Fibroblast of skin of right biceps (primary cell): ENCODE measurements around the gene CCSAP.
"Not testable (repeated sequence)": the region's sequence is repeated elsewhere in the genome, so short reads cannot be mapped to it uniquely, and the experiment has no call there.

Experiments
- DNase-seq: peaks from one replicate; pipeline ENCODE4 v3.0.0-alpha.2; 2013

The CCSAP gene

DNA sequence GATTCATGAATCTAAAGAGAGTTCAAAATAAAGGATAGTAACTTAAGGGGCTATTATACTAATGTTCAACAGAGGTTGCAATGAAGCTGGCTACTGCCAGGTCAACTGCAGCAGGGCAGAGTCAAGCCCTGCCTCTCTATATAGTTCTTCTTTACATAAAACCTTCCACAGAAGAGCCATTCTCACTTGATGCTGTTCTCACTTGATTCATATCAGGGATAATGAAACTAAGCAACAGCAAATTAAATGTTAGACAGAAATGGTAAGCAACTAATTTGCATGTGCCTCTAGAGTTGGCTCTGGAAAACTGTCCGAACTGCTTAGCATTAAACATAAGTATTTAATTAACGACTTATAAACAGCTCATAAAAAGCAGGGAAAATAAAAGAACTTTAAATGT is 17.4 kb downstream of the CCSAP start:
- no peak for DNase-seq

DNA sequence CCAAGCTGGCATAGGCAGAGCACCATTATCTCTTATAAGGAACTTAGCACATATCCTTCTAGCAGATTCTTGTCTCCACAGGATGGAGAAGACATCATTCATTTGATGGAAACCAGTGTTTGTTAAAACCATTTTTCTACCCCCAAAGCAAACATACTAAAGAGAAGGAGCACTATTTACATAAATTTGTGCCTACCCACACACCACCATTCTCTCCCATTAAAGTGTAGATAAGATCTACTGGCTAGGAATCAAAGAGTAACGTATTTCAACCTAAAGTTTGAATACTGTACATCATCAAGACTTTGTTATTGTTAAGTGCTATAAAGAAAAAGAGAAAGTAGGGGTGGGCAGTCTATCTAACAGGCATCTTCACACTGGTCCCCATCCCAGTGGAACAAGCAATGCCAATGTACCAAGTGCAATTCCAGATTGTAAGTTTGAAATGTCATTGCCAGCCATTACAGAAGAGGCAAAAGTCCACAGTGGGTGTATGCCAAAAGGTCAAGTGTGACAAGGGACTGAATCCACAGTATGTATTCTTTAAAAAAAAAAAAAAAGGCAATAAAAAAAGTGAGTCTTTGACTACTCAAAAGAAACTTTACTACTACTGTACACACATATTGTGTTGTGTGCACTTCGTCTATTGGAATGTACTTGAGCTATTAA is 18.8 kb downstream of the CCSAP start:
- DNase-seq, result no peak

DNA sequence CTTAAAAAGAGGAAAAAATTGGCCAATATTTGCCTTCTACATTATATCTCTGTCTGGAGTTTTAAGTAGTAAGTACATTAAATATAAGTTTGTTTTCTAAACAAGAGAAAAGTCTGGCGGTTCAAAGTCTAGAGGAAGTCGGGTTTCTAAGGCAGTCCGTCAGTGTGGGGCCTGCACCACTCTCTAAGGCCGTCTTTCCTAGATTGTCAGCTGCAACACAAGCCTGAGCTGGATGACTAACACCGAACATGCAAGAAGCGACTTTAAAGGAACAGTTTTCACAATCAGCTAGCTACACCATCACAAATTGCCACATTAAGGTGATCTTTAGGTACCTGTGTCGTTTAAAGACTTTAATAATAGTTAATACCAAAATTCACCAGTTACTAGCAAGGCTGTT is 19.6 kb downstream of the CCSAP start:
- DNase-seq, result no peak

DNA sequence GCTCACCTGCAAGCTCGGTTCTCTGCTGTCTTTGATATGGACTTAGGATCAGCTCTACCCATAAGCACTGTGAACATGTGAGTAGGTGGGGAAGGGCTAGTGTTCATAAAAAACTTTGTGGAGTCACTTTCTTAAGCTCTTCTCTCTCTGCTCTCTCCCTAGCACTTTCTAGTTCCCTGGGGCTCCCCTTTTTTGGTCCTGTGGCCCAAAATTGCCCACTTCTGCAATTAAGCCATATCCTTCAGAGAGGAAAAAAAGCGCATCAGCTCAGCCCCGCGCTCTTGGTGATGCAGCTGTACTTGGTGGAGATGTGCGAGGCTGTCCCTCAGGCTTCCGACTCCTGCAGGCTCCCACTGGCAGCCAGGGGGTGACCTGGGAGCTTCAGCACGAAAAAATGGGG is 23.4 kb downstream of the CCSAP start:
- no peak for DNase-seq

DNA sequence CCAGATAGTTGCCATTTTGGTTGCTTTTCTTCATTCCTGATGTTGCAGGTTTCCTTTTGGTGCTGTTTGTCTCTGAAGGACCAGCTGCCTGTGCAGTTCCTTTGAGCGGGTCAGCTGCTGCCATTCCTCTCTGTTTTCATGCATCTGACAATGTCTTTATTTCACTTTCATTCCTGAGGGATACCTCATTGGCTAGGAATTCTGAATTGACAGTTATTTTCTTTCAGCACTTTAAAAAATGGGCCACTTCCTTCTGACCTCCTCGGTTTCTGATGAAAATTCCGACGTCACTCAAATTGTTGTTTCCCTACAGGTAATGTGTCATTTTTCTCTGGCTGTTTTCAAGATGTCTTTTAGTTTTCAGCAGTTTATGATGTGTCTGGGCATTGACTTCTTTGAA is 24.8 kb downstream of the CCSAP start:
- peak; percentile 42 for DNase-seq

DNA sequence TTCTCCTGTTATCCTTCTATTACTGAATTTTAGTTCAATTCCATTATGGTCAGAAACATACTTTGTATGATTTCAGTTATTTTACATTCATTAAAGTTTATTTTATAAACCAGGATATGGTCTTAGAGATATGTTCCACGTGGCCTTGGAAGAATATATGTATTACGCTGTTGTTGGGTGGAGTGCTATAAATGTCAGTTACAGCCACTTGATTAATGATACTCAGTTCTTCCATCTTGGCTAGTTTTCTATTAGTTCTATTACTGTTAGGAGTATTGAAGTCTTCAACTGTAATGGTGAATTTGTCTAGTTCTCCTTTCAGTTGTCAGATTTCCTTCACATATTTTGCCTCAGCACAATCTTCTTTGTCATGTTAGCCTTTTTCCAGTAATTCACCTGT is 26.7 kb downstream of the CCSAP start:
- no peak for DNase-seq

DNA sequence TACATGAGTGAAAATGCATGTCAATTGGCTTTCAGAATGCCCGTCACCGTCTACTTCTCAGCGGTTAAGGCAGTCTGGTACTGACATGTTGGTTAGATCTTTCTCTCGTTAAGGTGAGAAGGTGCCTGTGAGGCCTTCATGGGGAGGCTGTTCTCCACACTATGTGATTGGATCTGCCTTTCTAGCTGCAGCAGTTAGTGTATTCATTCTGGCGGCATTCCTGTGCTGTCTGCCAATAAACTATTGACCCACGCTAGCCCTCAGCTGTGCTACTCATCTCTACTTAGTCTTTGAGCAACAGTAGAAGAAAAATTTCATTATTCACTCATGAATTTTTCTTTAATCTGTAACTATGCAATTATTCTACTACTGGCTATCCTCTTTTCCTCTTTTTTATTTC is 32.0 kb downstream of the CCSAP start:
- DNase-seq, result no peak

DNA sequence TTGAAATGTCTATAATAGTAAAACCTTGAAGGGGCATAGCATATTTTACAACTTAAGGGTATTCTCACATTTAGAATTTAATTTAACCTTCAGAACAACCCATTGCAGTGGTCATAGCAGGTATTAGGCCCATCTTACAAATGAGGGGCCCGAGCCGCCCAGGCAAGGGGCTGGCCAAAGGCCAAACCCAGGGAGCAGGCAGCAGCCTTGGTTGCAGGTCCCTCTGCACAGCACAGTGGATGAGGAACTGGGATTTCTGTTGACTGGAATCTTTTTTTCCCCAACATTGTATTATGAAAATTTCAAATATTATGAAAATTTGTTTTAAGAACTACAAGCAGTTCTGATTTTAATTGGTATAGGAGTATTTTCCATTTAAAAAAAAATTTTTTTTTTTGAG is 33.2 kb downstream of the CCSAP start:
- DNase-seq, result no peak

DNA sequence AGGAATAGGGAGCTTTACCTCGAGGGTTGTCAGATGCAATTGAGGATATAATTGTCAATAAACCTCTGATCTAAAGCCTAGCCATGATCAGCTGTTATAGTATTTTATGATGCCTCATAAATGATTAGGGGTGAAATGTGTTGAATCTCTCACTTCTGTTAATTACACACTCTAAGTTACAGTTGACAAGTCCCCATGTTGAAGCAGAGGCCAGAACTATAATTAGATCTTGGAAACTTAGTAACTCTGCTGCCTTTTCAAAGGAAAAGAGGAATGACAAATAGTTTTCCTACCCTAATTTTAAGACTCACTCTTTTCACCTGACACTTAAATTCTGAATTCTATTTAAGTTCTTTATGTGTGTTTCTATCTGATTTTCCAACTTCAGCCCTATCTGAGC is 33.8 kb downstream of the CCSAP start:
- DNase-seq, result no peak

DNA sequence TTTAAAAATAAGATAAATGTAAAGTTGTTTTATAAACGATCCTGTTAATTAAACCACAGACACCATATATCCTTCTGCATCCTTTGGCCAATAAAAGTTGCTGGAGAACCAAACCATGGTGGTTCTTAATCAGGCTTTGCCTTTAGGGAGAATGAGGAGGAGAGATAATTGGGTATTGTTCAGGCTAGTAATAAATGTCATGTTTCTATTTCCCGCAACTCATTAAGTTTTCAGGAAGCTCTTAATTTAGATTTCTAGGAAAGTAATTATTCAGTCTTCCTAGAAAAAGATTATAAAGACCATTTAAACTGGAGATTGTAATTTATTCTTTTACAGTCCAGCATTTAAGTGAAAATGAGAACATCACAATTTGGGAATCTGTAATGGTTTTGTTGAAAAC is 37.5 kb downstream of the CCSAP start:
- DNase-seq, result no peak

DNA sequence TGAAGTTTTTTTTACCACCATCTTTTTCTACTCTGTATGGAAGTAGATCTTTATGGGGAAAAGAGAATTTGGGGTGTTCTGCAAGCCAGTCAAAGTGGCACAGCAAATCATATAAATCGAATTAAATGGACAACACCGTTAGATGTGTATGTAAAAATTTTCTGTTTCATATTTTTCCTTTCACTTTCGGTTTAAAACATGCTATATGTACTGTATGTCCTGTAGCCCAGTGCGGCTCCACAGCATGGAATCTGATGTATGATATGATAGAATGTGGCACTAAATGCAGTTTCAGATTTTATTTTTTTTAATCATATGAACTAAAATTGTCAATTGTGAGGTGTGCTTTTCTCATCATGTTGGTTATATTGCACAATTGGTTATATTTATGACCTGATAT is 39.0 kb downstream of the CCSAP start:
- DNase-seq, result no peak

DNA sequence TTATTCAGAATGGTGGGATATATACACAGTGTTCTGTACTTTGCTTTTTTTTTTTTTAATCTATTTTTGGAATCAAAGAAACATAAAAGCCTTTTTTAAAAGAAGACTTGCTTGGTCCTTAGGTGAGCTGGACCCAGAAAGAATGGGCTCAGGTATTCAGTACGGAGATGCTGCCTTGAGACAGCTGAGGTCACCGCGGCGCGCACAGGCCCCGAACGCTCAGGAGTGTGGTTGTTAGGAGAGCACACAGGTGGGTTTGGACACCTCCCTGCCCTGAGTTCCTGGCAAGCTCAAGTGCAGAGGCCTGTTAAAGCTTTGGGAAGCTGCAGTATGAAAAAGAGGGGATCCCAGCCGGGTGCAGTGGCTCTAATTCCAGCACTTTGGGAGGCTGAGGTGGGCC is 40.1 kb downstream of the CCSAP start:
- no peak for DNase-seq

DNA sequence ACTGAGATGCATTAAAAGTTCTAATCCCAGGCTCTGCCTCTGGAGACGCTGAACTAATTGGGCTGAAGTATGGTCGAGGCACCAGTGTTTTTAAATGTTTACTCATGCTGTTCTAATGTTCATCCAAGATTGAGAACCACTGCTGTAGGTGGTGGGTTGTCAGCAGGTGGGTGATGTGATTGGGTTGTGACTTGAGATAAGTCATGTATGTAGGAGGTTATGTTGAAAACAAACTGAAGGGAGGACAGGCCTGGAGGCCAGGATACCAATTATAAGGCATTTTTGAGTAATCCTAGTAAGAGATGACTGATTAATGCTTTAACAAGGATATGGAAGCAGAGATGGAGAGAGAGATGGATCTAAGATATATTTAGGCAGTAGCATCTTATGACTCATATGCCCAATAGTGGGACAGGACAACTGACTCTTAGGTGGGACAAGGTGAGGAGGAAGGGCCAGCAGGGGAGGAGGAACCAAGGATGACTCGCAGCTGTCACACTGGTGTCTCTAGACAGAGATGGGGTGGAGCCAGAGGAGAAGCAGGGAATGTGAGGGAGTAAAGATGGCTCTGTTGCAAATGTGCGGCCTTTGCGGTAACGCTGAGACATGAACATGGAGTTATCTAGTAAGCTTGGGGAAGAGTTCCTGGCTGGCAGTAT is 42.6 kb downstream of the CCSAP start:
- DNase-seq, result no peak

DNA sequence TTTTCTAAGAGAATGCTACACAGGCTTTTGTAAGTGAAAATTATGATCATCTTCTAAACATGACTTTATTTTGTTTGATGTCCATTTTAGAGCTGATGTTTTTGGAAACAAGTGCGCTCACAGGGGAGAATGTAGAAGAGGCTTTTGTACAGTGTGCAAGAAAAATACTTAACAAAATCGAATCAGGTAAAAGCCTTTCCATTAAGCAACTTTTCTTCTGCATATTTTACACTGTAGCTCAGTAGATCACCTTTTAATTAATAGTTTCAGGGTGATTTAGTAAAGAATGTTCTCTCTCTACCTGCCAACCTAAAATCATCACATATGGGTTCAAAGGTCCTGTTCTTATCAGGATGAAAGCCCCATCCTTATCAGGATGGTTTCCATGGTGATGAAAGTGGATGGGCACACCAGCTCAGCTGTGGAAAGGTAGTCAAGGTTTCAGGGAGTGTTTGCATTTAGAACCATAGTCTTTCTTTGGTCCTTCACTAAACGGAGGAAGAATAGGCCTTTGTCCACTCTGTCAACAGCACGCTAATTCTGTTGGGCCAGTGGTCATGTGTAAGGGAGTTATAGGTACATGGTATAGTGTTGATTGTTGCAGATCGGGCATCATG is 43.9 kb downstream of the CCSAP start:
- no peak for DNase-seq

DNA sequence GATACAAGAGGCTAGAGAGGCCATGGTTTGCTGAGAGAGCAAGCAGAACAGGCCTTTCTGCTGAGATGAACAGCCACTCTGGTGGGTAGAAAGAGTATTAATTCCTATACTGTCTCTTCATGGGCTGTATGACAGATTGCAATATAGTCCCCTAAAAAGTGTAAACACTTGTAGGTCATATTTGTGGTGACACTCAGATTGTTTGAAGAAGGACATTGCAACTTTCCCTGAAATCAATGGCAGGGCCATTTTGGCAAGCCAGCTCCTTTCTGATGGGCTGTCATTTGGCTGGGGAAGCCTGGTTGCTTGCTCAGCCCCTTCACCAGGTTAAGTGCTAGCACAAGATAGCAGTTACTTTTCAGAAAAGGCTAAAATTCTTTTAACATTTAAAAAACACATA is 44.4 kb downstream of the CCSAP start:
- no peak for DNase-seq

DNA sequence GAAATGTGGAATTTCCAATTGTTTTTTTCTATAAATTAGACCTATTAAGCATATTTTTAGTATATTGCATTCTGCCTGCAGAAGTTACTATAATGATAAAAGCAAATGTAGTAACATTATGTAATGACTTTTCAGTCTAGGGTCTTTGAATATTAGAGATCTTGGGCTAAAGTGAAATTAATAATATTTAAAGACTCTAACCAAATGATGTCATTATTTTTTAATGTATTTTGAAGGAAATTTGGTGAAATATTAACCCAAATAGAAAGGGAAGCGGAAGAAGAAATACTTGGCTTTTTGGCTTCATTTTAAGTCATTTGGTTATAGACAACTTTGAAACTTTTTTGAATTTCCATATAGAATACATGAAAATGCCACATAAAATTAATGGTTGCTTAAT is 45.1 kb downstream of the CCSAP start:
- no peak for DNase-seq

DNA sequence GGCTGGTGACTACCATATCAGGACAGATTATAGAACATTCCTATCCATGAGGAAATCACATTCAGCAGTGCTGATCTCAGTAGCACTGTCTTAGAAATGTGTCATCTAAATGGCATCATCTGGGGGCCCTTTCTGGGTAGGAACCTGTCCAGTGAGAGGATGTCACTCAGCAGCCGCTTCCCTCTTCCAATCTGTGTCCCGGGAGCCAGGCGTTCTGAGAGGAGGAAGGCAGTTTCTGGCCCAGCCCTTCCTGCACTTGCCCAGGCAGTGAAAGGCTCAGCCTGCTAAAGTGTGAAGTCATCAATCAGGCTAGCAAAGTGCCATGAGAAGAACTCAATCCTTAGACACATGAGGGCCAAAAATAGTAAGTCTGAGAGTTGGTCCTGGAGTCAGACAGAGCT is 46.3 kb downstream of the CCSAP start:
- peak; percentile 84 for DNase-seq

DNA sequence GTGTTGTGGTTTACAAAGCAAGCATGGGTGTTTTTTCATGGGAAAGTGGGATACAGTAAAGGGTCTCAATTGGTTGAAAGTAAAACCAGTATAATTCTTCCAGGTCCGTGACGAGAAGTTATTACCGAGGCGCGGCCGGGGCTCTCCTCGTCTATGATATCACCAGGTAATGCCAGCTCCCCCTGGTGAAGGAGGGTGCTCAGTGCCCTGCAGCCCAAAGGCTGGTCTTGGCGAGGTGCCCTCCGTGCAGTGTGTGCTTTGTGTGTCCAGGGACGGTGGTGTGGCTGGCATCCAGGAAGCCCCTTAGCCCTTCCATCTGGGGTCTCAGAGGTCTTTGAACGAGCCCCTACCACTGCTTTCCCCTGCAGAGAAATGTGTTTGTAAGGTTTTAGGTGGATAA is 47.1 kb downstream of the CCSAP start:
- DNase-seq, result no peak

DNA sequence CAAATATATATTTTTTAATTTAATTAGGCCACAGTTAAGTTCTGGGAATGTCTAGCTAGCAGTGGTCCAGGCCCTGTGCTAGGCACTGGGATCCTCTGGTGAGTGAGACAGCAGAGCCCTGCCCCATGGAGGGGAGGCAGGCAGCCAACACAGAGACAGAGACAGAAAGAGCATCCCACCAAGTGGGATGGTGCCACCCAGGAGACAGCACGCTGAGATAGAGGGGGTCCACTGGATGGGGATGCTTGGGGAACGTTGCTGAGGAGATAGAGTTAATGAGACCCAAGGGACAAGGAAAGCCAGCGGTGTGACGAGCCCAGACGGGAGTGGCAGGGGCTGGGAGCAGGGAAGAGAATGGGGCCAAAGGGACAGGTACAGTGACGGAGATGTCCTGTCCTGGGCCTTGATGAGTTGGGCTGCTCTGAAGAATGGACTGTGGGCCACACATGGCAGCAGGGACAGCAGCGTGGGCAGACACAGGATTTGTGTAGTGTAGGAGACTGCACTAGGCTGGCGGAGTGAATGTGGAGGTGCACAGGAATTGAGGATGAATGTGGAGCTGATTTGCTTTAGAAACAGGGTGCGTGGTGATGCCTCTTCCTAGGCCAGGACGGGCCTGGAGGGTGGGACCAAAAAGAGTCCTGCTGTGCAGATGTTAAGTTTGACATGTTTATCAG is 49.2 kb downstream of the CCSAP start:
- DNase-seq, result no peak

DNA sequence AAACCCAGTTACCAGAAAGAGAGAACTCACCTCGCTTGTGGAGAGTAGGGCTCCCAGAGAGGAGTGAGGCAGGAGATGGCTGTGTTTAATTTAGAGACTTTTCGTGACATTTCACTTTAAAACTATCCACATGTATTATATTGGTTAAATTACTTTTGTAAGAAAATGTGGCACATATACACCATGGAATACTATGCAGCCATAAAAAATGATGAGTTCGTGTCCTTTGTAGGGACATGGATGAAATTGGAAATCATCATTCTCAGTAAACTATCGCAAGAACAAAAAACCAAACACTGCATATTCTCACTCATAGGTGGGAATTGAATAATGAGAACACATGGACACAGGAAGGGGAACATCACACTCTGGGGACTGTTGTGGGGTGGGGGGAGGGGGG is 51.2 kb downstream of the CCSAP start:
- DNase-seq, result not testable (repeated sequence)

DNA sequence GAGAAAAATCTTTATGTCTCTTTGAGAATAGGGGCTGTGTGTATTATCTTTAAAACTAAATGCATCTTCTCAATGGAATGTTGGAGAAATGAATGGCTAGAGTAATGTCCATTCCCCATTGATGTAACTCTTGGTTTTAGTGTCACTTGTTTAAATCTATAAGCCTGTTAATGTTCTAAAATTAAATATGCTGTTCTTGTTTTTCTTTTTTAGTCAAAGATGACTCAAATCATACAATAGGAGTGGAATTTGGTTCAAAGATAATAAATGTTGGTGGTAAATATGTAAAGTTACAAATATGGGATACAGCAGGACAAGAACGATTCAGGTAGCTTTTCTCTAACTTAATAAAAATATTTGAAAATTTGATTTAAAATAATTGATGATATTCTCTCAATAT is 54.3 kb downstream of the CCSAP start:
- no peak for DNase-seq

DNA sequence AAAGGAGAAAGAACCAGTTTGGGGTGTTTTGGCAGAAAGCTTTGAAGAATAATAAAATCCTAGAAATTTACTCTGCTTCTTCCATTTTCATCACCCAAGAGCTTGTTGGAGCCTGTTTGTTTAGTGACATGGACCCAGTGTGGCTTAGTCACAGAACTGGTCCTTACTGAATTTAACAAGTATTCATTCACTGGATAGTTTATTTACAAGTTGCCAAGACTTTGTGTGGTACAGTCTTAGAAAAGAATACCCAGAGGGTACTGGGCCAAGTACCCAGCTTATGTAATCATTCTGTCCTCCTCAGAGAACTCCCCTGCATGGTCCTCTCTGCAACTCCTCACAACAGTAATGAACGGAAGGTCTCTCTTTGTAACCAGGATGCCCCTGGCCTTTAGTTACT is 55.6 kb downstream of the CCSAP start:
- no peak for DNase-seq

DNA sequence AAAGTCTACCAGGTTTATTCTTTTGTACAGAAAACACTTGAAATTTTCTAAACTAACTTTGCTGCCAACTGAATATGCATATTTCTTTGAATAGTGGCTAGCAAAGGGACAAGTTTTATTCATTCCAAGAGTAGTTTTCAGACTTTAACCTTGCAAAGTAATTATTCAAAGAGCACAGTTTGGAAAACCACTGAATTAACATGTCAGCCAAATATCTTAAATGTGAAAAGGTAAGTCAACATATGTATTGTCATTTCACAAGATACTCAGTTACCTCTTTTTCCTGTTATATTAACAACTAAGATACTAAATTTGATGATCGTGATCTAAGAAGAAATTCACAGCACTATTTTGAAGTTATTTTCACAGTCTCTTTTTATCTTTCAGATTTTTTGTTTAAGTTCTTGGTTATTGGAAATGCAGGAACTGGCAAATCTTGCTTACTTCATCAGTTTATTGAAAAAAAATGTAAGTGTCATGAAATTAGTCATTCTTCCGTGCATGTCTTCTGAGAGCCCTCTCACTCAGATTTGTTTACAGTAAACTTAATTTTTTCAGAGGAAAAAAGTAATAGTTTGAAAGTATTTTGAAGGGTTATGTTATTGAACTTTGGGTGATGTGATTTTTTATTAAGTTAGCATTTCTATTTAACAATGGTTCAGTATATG is 56.6 kb downstream of the CCSAP start:
- no peak for DNase-seq

DNA sequence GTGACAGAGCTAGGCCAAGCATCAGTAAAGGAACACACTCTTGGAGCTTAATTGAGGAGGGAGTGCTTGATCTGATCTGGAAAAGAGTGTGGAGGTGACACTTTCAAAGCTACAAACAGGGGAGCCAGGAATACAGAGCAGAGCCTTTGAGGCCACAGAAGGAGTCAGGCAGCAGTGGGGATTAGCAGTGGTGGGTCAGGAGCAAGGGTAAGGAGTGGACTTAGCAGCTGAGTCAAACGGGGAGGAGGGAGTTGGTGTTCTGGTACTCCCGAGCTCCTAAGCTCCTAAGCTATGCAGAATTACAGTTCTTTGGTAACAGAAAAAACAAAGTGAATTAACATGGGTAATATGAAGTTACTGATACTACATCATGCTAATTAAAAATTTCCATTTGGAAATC is 57.4 kb downstream of the CCSAP start:
- no peak for DNase-seq
